Measurements from ENCODE around the gene UIMC1.

UIMC1 gene

GRCh38 chr5:176870110-176870591 is 136.4 kb downstream of the UIMC1 start:
- no peak for DNase-seq (ENCODE audit: low read depth in 2 of 2)

- no peak for DNase-seq (ENCODE audit: low read depth in 2 of 2)
These were observed 137.0 kb downstream of the UIMC1 start for GRCh38 chr5:176869501-176870109.

- no peak for DNase-seq (ENCODE audit: low read depth in 2 of 2)
These were observed 137.8 kb downstream of the UIMC1 start for GRCh38 chr5:176868731-176869130.

GRCh38 chr5:176868126-176868525 is 138.5 kb downstream of the UIMC1 start:
- no peak for DNase-seq (ENCODE audit: low read depth in 2 of 2)

GRCh38 chr5:176866707-176867310 is 139.8 kb downstream of the UIMC1 start:
- no peak for DNase-seq (ENCODE audit: low read depth in 2 of 2)

- DNase-seq (ENCODE audit: low read depth in 2 of 2) = no peak
These were observed 140.6 kb downstream of the UIMC1 start for GRCh38 chr5:176865964-176866363.

- DNase-seq (ENCODE audit: low read depth in 2 of 2) = no peak
These were observed 141.8 kb downstream of the UIMC1 start for GRCh38 chr5:176864755-176865154.

- DNase-seq (ENCODE audit: low read depth in 2 of 2) = no peak
These were observed 142.8 kb downstream of the UIMC1 start for GRCh38 chr5:176863765-176864098.

- DNase-seq (ENCODE audit: low read depth in 2 of 2) = no peak
These were observed 143.4 kb downstream of the UIMC1 start for GRCh38 chr5:176863041-176863764.

- DNase-seq (ENCODE audit: low read depth in 2 of 2) = no peak
These were observed 144.1 kb downstream of the UIMC1 start for GRCh38 chr5:176862330-176862995.

GRCh38 chr5:176861276-176861675 is 145.3 kb downstream of the UIMC1 start:
- no peak for DNase-seq (ENCODE audit: low read depth in 2 of 2)

- no peak for DNase-seq (ENCODE audit: low read depth in 2 of 2)
These were observed 146.2 kb downstream of the UIMC1 start for GRCh38 chr5:176860381-176860780.

- no peak for DNase-seq (ENCODE audit: low read depth in 2 of 2)
These were observed 146.7 kb downstream of the UIMC1 start for GRCh38 chr5:176859916-176860315.

GRCh38 chr5:176857894-176858273 is 148.7 kb downstream of the UIMC1 start:
- DNase-seq (ENCODE audit: low read depth in 2 of 2) = no peak

GRCh38 chr5:176857216-176857893 is 149.2 kb downstream of the UIMC1 start:
- no peak for DNase-seq (ENCODE audit: low read depth in 2 of 2)

- no peak for DNase-seq (ENCODE audit: low read depth in 2 of 2)
These were observed 149.8 kb downstream of the UIMC1 start for GRCh38 chr5:176856746-176857145.

- DNase-seq (ENCODE audit: low read depth in 2 of 2) = no peak
These were observed 151.0 kb downstream of the UIMC1 start for GRCh38 chr5:176855598-176855997.

Measured in stimulated activated CD8-positive, alpha-beta memory T cell treated with anti-CD3 and anti-CD28 coated beads, Interleukin-7, amount 100 ng/mL, for 1 hour (primary cell).